ENCODE data around the gene HAGH.

GRCh38 chr16:1790611-1791255 lies 35.9 kb downstream of the HAGH start:
- TF ChIP-seq CTCF (IDR thresholded peaks at IDR 0.05; ENCODE audit: low read depth, low read length, poor library complexity, severe bottlenecking), result no peak
- TF ChIP-seq EZH2phosphoT487 (IDR thresholded peaks at IDR 0.05; ENCODE audit: borderline replicate concordance, low read length), result no peak

All from DOHH2 (cell line).